Fibroblast of skin of left quadriceps (primary cell): Measurements from ENCODE around the gene SNX22.

Experiments
- DNase-seq, 2 experiments: peaks; one replicate each; pipeline ENCODE4 v3.0.0-alpha.2; 2013; ENCODE audit warnings: low read depth in 2 of 2

SNX22 gene

GRCh38 chr15:64134345-64134829 lies 17.1 kb upstream of the SNX22 start:
- DNase-seq, result no peak

DNA sequence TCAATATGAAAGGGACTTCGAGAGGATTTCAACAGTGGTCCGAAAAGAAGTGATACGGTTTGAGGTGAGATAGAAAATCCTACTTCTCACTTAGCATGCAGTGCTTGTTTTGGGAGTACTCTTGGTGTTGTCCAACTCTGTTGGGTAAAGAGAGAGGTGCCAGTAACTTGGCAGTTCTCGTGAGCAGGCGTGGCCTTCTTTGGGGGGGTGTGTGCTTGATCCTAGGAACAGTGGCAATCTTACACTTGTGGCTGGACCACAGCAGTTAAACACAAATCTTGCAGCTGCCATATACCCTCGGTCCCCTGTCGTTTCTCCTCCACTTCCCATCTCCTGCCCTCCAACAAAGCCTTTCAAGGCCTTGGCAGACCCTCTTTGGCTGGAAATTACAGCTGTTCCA lies 15.2 kb upstream of the SNX22 start:
- DNase-seq, result no peak

DNA sequence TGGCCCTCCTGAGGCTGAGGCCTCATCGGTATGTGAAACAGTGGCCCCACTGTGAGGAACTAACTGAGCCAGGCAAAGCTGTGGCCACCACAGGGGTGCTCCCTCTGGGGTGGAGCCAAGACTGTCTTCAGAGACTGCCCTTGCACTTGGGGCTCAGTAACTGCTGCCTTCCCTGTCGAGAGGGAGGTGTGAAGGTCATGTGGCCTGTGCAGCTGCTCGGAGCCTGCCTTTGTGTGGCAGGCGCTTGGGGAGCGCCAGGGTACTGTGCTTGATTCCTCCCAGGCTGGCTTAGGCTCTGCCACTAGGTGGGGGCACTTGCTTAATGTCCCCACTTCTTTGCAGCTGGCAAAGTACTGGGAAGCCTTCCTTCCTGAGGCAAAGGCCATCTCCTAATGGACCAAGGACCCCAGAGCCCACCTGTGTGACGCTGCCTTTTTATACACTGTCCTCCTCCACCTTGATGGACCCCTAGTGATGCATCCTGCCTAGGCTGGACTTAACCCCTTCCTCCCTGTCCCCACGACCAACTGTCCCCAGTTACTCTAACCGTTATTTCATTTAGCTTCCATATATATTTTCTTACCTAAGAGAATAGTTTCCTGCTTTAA lies 14.2 kb upstream of the SNX22 start:
- no peak for DNase-seq

- no peak for DNase-seq
Measured at GRCh38 chr15:64138331-64138941, 13.1 kb upstream of the SNX22 start.

DNA sequence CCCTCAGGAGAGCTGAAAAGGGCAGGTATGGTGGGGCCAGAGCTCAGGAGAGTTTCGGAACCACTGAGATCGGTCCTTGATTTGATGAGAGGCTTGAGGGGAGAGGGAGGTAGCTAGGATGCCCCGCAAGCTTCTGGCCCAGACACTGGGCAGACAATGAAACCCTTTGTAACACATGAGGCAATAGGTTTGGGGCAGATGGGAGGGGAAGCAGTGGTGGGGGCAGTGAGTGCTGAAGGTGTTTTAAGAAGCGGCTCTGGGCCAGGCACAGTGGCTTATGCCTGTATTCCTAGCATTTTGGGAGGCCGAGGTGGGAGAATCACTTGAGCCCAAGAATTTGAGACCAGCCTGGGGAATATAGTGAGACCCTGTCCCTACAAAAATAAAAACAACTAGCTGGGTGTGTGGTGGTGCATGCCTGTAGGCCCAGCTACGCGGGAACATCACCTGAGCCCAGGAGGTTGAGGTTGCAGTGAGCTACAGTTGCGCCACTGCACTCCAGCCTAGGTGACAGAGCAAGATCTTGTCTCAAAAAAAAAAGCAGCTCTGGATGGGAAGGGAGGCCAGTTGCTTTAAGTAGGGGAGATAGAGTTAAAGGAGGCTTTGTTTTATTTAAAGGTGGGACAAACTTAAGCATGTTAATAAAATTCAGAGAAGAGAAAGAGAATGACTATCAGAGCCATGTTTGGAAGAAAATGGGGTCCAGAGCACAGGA lies 9.6 kb upstream of the SNX22 start:
- no peak for DNase-seq

- no peak for DNase-seq
Measured at GRCh38 chr15:64143276-64143675, 8.3 kb upstream of the SNX22 start.

- no peak for DNase-seq
Measured at GRCh38 chr15:64144192-64144564, 7.4 kb upstream of the SNX22 start.

GRCh38 chr15:64144565-64145281 lies 6.8 kb upstream of the SNX22 start:
- DNase-seq, result no peak

- DNase-seq, result no peak
Measured at GRCh38 chr15:64146041-64146440, 5.5 kb upstream of the SNX22 start.

DNA sequence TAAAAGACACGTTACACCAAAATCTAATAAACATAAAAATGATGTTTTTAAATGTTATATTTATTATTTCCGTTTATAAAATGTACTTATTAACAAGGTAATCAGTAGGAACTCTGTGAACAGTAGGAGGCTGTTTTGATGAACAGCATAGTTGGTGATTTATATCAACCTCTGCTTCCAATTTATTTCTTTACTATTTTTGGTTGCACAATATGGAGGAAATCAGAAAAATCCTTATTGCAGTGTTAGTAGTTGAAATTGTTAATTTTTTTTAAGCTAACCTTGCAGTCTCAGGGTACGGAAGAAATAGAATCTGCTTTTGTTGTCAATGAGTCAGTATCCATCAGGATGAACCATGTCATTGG lies 5.0 kb upstream of the SNX22 start:
- no peak for DNase-seq

DNA sequence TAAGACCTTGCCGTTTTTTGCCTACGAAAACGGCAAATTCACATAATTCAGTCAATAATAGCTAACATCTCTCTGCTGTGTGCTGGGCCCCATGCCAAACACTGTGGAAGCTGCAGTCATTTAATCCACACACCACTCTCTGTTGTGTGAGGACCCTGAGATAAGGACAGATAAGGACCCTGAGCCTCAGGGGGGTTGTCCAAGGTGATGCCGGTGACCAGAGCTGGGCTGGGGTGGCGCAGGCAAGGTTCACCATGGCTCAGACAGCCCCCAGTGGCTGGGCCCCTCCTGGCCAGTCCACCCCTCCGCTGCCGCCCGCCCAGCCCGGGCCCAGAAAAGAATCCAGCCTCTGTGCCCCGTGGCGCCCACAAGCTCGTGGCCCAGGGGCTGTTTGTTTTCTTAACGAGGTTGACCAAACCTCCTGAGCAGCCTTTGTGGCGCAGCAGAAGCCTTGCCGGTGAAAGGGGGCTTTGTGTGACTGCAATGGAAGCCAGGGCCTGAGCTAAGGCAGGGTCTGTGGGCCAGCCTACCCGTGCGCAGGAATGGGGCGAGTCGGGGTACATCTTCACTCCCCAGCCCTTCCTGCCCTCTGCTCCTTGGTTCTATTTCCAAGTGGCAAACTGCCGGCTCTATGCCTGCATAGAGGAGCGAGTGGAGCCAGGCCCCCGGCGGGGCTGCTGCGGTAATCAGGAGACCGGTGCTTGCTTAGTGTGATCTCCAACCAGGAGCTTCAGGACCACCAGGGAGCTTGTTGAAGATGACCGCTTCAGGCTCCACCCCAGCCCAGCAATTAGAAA lies 4.4 kb upstream of the SNX22 start:
- DNase-seq, result no peak

DNA sequence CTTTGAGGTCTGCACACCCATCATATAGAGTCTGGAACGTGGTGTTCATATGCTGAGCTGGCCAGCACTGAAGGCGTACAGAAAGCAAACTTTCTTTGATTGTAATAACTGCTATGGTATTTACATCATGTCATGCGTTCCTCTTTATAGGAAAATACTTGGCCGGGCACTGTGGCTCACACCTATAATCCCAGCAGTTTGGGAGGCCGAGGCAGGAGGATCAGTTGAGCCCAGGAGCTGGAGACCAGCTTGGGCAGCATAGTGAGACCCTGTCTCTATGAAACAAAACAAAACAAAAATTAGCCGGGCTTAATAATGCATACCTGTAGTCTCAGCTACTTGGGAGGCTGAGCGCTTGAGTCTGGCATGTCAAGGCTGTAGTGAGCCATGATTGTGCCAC lies 3.4 kb upstream of the SNX22 start:
- no peak for DNase-seq

DNA sequence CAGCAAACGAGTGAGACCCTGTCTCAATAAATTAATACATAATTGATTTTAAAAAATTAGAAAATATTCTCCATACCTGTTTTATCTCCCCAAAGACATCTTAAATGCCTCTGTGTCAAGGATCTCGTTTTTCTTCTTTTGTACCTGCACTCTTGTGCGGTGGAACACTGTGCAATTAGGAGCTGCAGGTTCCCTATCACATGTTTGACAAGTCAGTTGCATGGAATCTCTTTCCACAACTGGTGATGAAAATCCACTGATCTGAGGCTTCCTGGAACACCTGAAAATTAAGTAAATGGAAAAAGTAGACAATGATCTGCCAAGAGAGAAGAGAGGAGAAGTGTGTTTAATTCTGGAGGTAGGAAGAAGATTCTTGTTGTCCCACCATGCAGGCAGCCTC lies 3.0 kb upstream of the SNX22 start:
- DNase-seq, result no peak

GRCh38 chr15:64149424-64149823 lies 2.1 kb upstream of the SNX22 start:
- DNase-seq, result no peak

DNA sequence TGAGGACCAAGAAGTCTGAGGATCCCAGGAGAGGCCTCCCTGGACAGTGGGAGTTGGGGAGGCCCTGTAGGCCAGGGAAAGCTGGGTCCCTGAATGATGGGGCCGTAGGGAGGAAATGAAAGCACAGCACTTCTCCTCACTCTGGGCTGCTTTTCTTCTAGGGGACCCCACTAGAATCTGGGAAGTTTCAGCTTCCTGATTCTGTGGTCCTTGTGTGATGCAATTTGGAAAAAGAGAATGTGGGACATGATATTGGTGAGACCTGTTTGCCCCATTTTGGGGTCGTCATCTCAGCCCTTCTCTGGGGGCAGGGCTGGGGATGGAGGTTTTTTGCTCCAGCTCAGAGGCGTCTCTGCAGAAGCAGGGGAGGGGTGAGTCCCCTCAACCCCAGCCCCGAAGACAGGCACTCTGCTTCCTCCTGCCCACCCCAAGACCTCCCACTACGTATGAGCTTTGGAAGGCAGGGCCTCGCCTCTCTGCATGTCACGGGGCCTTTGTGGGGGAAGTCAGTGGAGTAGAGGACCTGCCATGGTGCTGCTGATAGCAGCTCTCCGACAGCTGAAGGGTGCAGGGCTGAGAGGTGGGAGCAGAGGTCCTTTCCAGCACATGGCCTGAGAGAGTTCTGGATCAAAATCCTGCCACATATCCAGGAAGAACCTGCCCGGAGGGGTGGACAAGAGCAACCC lies 1.5 kb upstream of the SNX22 start:
- DNase-seq, result no peak

DNA sequence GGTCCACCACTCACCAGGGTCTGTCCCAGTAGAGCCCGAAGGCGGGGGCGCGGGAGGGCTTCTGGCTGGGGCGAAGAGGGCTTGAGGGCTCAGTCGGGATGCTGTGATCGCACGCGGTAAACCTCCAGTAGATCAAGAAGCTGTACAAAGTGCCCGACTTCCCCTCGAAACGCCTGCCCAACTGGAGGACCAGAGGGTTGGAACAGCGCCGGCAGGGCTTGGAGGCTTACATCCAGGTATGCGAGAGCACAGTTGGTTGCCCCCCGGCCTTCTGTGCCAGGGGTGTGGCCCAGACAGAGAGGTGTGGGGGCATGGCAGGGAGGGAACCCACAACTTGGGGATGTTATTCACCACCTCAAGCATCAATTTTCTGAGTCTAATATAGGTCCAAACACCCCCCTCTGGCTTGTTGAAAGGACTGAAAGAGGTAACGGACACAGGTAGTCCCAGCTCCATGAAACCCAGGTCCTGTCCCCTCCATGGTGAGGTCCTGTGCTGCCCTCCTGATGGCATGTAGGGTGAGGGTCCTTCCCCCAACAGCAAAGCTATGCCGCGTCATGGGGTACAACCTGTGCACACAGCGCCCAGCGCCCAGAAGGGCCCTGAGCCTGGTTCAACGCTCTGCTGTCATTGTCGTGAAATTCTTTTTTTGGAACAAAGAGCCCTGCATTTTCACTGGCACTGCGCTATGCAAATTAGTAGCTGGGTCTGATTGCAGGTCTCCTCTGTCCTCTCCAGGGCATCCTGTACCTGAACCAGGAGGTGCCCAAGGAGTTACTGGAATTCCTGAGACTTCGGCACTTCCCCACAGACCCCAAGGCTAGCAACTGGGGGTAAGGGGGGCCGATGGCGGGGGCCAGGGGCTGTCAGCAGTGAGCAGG lies 1.2 kb downstream of the SNX22 start:
- DNase-seq, result no peak

DNA sequence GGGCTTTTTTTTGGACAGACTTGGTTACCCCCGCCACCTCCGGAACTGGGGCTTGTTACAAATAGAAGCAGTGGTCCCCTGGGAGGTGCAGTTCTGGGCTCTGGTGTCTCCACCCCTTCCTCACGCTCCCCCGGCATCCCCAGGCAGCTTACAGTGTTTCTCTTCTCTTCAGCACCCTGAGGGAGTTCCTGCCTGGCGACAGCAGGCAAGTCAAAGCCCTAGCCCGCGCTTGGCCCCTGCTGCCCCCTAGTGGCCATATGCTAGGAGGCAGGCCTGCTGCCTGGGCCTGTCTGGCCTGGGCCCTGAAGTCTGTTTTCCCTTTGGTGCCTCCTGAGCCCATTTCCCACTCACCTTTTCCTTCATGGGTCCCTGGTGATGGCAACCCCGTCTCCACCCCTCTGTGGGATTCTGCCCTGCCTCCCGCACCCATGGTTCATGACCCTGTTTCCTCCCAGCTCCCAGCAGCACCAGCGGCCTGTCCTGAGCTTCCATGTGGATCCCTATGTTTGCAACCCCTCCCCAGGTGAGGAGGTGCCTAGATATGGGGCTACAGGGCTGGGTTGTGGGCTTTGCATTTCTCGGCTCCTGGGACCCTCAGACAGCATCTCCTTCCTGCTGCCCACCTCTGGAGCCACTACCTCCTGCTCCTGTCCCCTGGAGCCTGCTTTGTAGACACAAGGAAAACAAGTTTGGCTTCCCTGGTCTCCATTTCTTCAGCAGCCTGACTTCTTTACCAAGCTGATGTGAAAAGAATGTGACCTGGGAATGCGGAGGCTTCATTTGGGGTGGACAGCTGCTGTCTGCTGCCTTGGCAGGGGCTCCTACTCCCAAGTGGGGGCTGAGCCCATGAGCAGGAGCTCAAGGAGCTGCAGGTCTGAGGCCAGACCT lies 2.2 kb downstream of the SNX22 start:
- peak; percentile 51 to 68 for DNase-seq

- DNase-seq, result no peak
Measured at GRCh38 chr15:64155802-64156651, 4.5 kb downstream of the SNX22 start.
